Measurements from ENCODE around the gene NAV3.

- TF ChIP-seq, protein P1, sequence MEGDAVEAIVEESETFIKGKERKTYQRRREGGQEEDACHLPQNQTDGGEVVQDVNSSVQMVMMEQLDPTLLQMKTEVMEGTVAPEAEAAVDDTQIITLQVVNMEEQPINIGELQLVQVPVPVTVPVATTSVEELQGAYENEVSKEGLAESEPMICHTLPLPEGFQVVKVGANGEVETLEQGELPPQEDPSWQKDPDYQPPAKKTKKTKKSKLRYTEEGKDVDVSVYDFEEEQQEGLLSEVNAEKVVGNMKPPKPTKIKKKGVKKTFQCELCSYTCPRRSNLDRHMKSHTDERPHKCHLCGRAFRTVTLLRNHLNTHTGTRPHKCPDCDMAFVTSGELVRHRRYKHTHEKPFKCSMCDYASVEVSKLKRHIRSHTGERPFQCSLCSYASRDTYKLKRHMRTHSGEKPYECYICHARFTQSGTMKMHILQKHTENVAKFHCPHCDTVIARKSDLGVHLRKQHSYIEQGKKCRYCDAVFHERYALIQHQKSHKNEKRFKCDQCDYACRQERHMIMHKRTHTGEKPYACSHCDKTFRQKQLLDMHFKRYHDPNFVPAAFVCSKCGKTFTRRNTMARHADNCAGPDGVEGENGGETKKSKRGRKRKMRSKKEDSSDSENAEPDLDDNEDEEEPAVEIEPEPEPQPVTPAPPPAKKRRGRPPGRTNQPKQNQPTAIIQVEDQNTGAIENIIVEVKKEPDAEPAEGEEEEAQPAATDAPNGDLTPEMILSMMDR (IDR thresholded peaks at IDR 0.05; ENCODE audit: low read depth, low read length, poor library complexity, severe bottlenecking): no peak
- no peak for TF ChIP-seq EZH2phosphoT487 (IDR thresholded peaks at IDR 0.05; ENCODE audit: borderline replicate concordance, low read length)
Measured at GRCh38 chr12:77814386-77814785, 16.3 kb upstream of the NAV3 start.
